GM10266 (cell line): ENCODE data around the gene NAALADL2.

ENCODE experiments used
- DNase-seq: peaks from one replicate; pipeline ENCODE4 v3.0.0; 2012; ENCODE audit errors: extremely low spot score
- TF ChIP-seq, protein P1 (sequence below): IDR thresholded peaks from 2 replicates; pipeline ENCODE4 v1.5.1; 2012; ENCODE audit warnings: mild to moderate bottlenecking, low read depth; ENCODE audit not compliant: control insufficient read depth, insufficient read depth; ENCODE audit errors: missing control alignments

Gene NAALADL2

DNA sequence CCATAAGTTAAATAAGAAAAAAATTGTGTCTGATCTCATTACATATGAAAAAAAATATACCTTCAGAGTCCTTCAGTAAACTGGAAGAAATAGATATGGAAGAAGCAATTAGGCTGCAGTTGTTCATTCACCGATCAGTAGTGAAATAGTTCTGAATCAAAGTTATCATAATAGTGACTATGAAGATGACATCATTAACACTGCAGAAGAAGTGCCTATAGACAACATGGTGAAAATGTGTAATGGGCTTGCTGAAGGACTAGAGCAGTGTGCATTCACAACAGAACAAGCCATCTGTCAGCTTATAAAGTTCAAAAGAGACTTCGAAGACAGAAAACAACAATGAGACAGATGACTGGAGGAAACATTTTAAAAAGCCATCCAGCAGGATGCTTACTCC is 144.5 kb downstream of the NAALADL2 start:
- TF ChIP-seq, protein P1, sequence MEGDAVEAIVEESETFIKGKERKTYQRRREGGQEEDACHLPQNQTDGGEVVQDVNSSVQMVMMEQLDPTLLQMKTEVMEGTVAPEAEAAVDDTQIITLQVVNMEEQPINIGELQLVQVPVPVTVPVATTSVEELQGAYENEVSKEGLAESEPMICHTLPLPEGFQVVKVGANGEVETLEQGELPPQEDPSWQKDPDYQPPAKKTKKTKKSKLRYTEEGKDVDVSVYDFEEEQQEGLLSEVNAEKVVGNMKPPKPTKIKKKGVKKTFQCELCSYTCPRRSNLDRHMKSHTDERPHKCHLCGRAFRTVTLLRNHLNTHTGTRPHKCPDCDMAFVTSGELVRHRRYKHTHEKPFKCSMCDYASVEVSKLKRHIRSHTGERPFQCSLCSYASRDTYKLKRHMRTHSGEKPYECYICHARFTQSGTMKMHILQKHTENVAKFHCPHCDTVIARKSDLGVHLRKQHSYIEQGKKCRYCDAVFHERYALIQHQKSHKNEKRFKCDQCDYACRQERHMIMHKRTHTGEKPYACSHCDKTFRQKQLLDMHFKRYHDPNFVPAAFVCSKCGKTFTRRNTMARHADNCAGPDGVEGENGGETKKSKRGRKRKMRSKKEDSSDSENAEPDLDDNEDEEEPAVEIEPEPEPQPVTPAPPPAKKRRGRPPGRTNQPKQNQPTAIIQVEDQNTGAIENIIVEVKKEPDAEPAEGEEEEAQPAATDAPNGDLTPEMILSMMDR = no peak
- DNase-seq = no peak

DNA sequence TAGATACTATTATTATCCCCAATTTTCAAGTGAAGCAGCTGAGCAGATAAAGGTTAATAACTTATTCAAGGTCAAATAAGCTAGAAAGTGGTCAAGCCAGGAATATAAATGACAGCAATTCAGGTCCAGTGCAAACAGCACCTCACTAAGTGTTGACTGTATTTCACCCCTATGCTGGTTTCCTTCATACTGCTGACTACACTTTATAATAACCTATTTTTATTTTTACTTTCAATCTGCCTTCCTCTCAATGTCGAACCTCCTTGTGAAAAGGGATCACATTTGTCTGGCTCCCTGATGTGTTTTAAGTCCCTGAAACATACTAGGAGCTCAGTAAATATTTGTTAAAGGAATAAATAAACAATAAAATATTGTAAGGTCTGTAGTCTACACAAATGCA is 146.1 kb downstream of the NAALADL2 start:
- TF ChIP-seq, protein P1 = no peak
- DNase-seq = no peak

DNA sequence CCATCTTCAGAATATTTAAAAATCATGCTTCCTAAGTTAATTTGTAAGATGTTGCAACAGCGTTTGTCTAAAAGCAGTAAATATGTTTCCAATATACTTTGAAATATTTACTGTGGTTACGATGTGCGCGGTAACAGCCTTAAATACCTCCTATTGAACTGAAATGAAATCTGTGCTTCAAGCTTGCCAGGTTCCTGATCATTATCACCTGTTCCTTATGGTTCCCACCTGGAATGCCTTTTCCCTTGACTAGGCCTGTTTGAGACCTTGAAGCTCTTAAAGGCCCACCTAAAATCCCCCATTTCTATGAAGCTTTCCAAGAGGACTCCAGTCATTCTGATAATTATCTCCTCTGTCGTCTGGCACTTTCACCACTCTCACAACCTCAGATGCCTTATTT is 146.7 kb downstream of the NAALADL2 start:
- no peak for DNase-seq
- TF ChIP-seq, protein P1 = no peak

DNA sequence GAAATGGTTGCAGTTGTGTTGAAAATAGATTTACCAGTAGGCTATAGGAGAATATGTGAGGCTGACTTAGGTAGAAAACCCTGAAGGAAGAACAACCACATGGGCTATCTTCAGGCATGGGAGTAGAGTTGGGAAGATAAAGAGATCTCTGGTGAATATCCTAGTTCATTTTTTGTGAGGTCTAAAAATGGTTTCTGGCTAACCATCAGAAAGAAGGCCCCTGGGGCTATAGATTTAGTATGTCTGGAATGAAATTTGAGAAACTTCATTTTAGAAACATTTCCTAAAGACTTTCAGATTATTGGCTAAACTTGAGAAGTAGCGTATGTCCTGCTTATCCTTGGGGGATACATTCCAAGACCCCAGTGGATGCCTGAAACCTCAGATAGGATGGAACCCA is 148.2 kb downstream of the NAALADL2 start:
- DNase-seq = no peak
- TF ChIP-seq, protein P1 = no peak

DNA sequence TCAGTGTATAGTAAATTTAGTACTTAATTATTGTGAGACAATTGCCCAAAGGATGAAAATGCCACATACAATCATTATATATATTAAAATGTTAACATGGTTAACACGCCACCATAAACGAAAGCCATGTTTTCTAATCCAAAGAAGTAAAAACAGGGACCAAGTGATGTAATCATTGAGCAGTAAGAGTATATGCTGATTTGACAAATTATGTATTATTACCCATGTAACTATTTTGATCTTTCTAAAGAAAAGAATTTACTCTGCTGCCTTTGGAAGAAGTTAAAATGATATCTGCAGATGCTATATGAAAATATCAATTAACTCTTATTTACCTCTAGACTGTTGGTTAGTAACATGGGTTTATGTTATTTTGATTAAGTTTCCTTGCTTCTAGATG is 150.2 kb downstream of the NAALADL2 start:
- TF ChIP-seq, protein P1 = no peak
- DNase-seq = no peak

DNA sequence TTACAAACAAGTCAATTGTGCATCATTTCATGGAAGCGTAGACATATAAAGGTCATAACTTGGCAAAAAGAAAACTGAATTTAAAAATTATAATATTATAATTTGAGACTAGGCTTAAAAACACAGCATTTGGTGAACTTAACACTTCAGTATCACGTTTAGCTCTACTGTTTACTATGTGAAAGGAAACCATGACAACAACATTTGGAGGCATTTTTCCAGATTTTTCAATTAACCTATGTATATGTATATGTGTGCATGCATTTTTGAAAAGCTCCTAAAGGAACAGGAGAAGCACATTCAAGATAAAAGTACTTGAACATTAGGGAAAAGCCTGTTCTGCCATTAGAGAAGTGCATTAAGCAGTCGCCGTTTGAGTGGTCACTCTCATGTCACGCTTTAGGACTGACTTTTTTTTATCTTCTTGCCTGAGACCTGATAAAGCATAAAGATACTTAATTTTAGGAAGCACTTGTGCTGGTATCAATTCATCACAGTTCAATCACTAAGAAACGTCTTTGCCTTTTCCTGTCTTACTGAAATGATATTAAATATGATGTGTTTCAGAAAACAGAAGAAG is 156.0 kb downstream of the NAALADL2 start:
- TF ChIP-seq, protein P1 = no peak
- no peak for DNase-seq

DNA sequence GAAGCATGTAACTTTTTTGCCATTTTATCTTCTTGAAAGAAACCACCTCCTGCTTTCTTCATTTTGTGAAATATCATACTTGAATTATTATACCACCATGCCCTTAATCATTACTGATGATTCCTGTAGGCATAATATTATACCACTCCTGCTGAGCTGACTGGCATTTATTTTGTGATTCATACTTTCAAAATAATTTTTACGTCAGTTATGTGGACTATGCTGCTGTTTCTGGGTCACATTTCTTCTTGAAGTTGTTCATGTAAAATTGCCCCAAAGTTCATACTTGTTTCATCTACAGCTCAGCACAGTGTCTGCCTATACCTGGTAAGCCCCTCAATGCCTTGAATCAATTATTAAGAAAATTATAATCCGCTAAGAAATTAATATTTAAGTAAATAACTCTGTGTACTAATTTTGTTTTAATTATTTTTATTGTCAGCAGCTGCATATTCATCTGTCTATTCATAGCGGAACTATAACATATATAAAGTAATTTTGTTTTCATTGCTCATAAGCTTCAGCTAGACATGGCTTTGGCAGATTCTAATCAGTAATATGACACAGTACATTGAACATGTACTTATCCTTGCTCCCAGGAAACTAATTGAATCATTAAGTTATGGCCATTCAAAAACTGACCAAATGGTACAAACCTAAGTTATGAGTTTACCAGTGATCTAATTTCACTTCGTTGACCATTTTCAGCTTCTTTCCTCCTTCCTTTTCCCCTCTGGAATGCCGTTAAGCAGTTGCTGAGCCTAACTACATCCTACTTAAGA is 160.0 kb downstream of the NAALADL2 start:
- TF ChIP-seq, protein P1 = no peak

More for the DNA sequence above, 160.0 kb downstream of the NAALADL2 start:
- no peak for DNase-seq
